Keratinocyte (primary cell): ENCODE data around the gene MDGA2. TPM values are rescaled to one million over a fixed set of nuclear protein-coding genes. Genes with fewer than 3 reads are reported as not detected.

ENCODE experiments used
- DNase-seq: peaks from one replicate; pipeline ENCODE4 v3.0.0-alpha.2; 2011; ENCODE audit warnings: low read depth, missing footprints, low spot score
- FAIRE-seq: peaks from 2 replicates; lab custom pipeline; 2011; peaks lifted over from hg19 to GRCh38; lab: Jason Lieb, UNC
- H2AFZ ChIP-seq: 2 replicates; pipeline ENCODE4 v1.6.0; 2012; ENCODE audit warnings: low read length, control low read depth, inconsistent platforms; ENCODE audit not compliant: control insufficient read depth
- H3K27ac ChIP-seq: 2 replicates; pipeline ENCODE4 v1.5.1; 2011; ENCODE audit warnings: low read length; ENCODE audit not compliant: control insufficient read depth, insufficient read depth
- H3K27me3 ChIP-seq: 3 replicates; pipeline ENCODE4 v1.6.0; 2011; ENCODE audit warnings: low read length; ENCODE audit not compliant: control insufficient read depth, insufficient read depth; ENCODE audit errors: extremely low read depth
- H3K36me3 ChIP-seq, 2 experiments: 2 replicates in 1 of 2; 3 replicates in 1 of 2; pipeline ENCODE4 v1.5.1; 2011; ENCODE audit warnings: low read length in 2 of 2, mild to moderate bottlenecking in 1 of 2; ENCODE audit not compliant: control insufficient read depth in 2 of 2, insufficient read depth in 2 of 2; ENCODE audit errors: extremely low read depth in 1 of 2
- H3K4me1 ChIP-seq: 3 replicates; pipeline ENCODE4 v1.5.1; 2011; ENCODE audit warnings: low read length; ENCODE audit not compliant: control insufficient read depth, insufficient read depth; ENCODE audit errors: extremely low read depth
- H3K4me2 ChIP-seq: 3 replicates; pipeline ENCODE4 v1.6.0; 2011; ENCODE audit warnings: low read depth, low read length; ENCODE audit not compliant: control insufficient read depth, insufficient read depth; ENCODE audit errors: extremely low read depth
- H3K4me3 ChIP-seq, 3 experiments: fragments of 200-600 bp in 1 of 3; sonication (generic) in 1 of 3; 2 replicates in 2 of 3; 3 replicates in 1 of 3; pipeline ENCODE4 v1.5.1; 2011 to 2016; ENCODE audit warnings: low read length in 3 of 3, mild to moderate bottlenecking in 3 of 3, control low read depth in 2 of 3, inconsistent platforms in 1 of 3, low read depth in 1 of 3, mixed read lengths in 1 of 3, mixed run types in 1 of 3, moderate library complexity in 1 of 3; ENCODE audit not compliant: control insufficient read depth in 2 of 3, insufficient read depth in 2 of 3; ENCODE audit errors: extremely low read depth in 1 of 3
- H3K79me2 ChIP-seq: 2 replicates; pipeline ENCODE4 v1.6.0; 2012; ENCODE audit warnings: low read length; ENCODE audit not compliant: control insufficient read depth, insufficient read depth
- H3K9ac ChIP-seq: 3 replicates; pipeline ENCODE4 v1.6.0; 2011; ENCODE audit warnings: low read length; ENCODE audit not compliant: control insufficient read depth, insufficient read depth; ENCODE audit errors: extremely low read depth
- H3K9me1 ChIP-seq: 3 replicates; pipeline ENCODE4 v1.6.0; 2011; ENCODE audit warnings: low read length; ENCODE audit not compliant: control insufficient read depth, insufficient read depth; ENCODE audit errors: extremely low read depth
- H3K9me3 ChIP-seq: 2 replicates; pipeline ENCODE4 v1.5.1; 2012; ENCODE audit warnings: low read depth, low read length; ENCODE audit not compliant: control insufficient read depth
- H4K20me1 ChIP-seq: 3 replicates; pipeline ENCODE4 v1.6.0; 2011; ENCODE audit warnings: low read length; ENCODE audit not compliant: control insufficient read depth, insufficient read depth; ENCODE audit errors: extremely low read depth
- CTCF ChIP-seq, 3 experiments: IDR thresholded peaks in 1 of 3; conservative IDR thresholded peaks in 1 of 3; optimal IDR thresholded peaks in 1 of 3; 2 replicates in 2 of 3; 3 replicates in 1 of 3; pipeline versions ENCODE3 to v1.5.1; 2011; ENCODE audit warnings: low read length in 3 of 3, mild to moderate bottlenecking in 3 of 3, moderate library complexity in 2 of 3, control low read depth in 1 of 3, inconsistent platforms in 1 of 3; ENCODE audit not compliant: insufficient read depth in 2 of 3; ENCODE audit errors: extremely low read depth in 1 of 3
- EZH2 ChIP-seq: IDR thresholded peaks from one replicate; pipeline ENCODE4 v1.6.1; 2012; ENCODE audit warnings: inconsistent platforms, mild to moderate bottlenecking, low read length, moderate library complexity
- dilution Hi-C: fragments of 300-500 bp; cut with MboI; formaldehyde crosslinking; loops from one replicate; pipeline ENCODE4 v1.7.0; 2020; ENCODE audit warnings: low sequenced_read_pairs; ENCODE audit not compliant: extremely low pct_ligation_motif_present
- polyA plus RNA-seq, 5 experiments: library from polyadenylated mRNA; depleted of rRNA in 3 of 5; stranded (reverse) in 3 of 5; stranded (forward) in 1 of 5; unstranded in 1 of 5; fragments of >200 nt; gene quantifications; 1 replicate in 1 of 5; 2 replicates in 3 of 5; 3 replicates in 1 of 5; pipeline versions ENCODE4 v1.2.1 to v1.2.3, GENCODE V29; 2011 to 2012; ENCODE audit warnings: missing spikeins in 2 of 5, low read depth in 1 of 5, low replicate concordance in 1 of 5

The MDGA2 gene
- polyA plus RNA-seq, 1 donor (not counting 4 experiments of a cell fraction or from before 2014, with no cell fraction given): not detected

GRCh38 chr14:47658041-47658440 lies 17.4 kb downstream of the MDGA2 start:
- no peaks in the 10 kb centered on the region for H3K4me1 ChIP-seq
- no peak overlapping the region for H2AFZ ChIP-seq
- H3K4me2 ChIP-seq: no peak overlapping the region
- H3K27me3 ChIP-seq: no peaks in the 10 kb centered on the region
- H3K9ac ChIP-seq: no peak overlapping the region
- DNase-seq: no peak
- TF ChIP-seq CTCF (optimal IDR thresholded peaks at IDR 0.05 in 1 of 3, IDR thresholded peaks at IDR 0.05 in 1 of 3, conservative IDR thresholded peaks at IDR 0.05 in 1 of 3; ENCODE audit: extremely low read depth in 1 of 3, insufficient read depth in 2 of 3, low read length in 3 of 3) (no peak), EZH2 (no peak)
- no peaks in the 10 kb centered on the region for H4K20me1 ChIP-seq
- H3K79me2 ChIP-seq: no peaks in the 10 kb centered on the region
- dilution Hi-C loops: no loop called here
- H3K36me3 ChIP-seq: no peaks in the 10 kb centered on the region
- no peak overlapping the region for H3K4me3 ChIP-seq
- no peak overlapping the region for H3K27ac ChIP-seq
- FAIRE-seq: no peak
- H3K9me1 ChIP-seq: no peaks in the 10 kb centered on the region
- no peaks in the 10 kb centered on the region for H3K9me3 ChIP-seq

- H3K4me2 ChIP-seq: no peak overlapping the region
- no peak overlapping the region for H3K27ac ChIP-seq
- DNase-seq (no peak), FAIRE-seq (no peak)
- no peaks in the 10 kb centered on the region for H3K27me3 ChIP-seq
- H3K9me1 ChIP-seq: no peaks in the 10 kb centered on the region
- H4K20me1 ChIP-seq: no peaks in the 10 kb centered on the region
- no peak for TF ChIP-seq CTCF (optimal IDR thresholded peaks at IDR 0.05 in 1 of 3, IDR thresholded peaks at IDR 0.05 in 1 of 3, conservative IDR thresholded peaks at IDR 0.05 in 1 of 3; ENCODE audit: extremely low read depth in 1 of 3, insufficient read depth in 2 of 3, low read length in 3 of 3)
- TF ChIP-seq EZH2: no peak
- no peaks in the 10 kb centered on the region for H3K36me3 ChIP-seq
- no peak overlapping the region for H2AFZ ChIP-seq
- H3K9ac ChIP-seq: no peak overlapping the region
- no peaks in the 10 kb centered on the region for H3K4me1 ChIP-seq
- dilution Hi-C loops: no loop called here
- H3K4me3 ChIP-seq: no peak overlapping the region
- no peaks in the 10 kb centered on the region for H3K79me2 ChIP-seq
- no peaks in the 10 kb centered on the region for H3K9me3 ChIP-seq
These were observed 18.3 kb downstream of the MDGA2 start for GRCh38 chr14:47657143-47657542.
